ENCODE results near the gene TMEM184B. TPM values are rescaled to one million over a fixed set of nuclear protein-coding genes. Genes with fewer than 3 reads are reported as not detected.

TMEM184B gene
- total and polyA plus RNA-seq, 4 donors, result 7.5 to 12.6 (median 9.9) TPM

GRCh38 chr22:38184788-38185187 is 88.0 kb downstream of the TMEM184B start (continued):
- no peak for TF ChIP-seq CTCF (IDR thresholded peaks at IDR 0.05; ENCODE audit: low read depth, low read length, missing input control)
- TF ChIP-seq ZBTB33 (IDR thresholded peaks at IDR 0.05), result no peak

GRCh38 chr22:38181453-38182200 is 91.2 kb downstream of the TMEM184B start, which contains the start of gene PLA2G6:
PLA2G6 (minus strand) TSS chr22:38181830; CDS start chr22:38169426, 12,404 bp downstream.
- Histone ChIP-seq H3K27me3 (ENCODE audit: control insufficient read depth in 4 of 4, insufficient read depth in 4 of 4, low read length in 3 of 4) (no peaks in the 10 kb centered on the region), H3K9ac (ENCODE audit: low read depth in 1 of 2, low read length in 2 of 2) (peak within 1 kb of the TSS; percentile 76 to 95), H3K36me3 (ENCODE audit: control insufficient read depth in 4 of 4, insufficient read depth in 3 of 4, low read depth in 1 of 4, low read length in 3 of 4) (no peaks in the 10 kb centered on the region), H3K9me3 (ENCODE audit: control insufficient read depth in 4 of 4, low read length in 3 of 4) (no peaks in the 10 kb centered on the region), H3K4me3 (ENCODE audit: low read depth in 1 of 3, low read length in 3 of 3) (peak within 1 kb of the TSS; percentile 55 to 84 (median 55)), H3K27ac (ENCODE audit: low read depth in 1 of 2, low read length in 2 of 2) (peak within 1 kb of the TSS; percentile 87 to 98), H3K4me1 (ENCODE audit: control insufficient read depth in 4 of 4, insufficient read depth in 4 of 4, low read length in 3 of 4) (peaks cover 3 to 24% (median 17%) of the 10 kb centered on the region in 4 donors)
- 2% methylated on average over 48 of the region's 48 CpGs for WGBS
- TF ChIP-seq RAD21 (IDR thresholded peaks at IDR 0.05) (no peak), EGR1 (IDR thresholded peaks at IDR 0.05; ENCODE audit: low read depth in 2 of 2) (peak; percentile 64 to 89), GABPA (IDR thresholded peaks at IDR 0.05 in 1 of 2, conservative IDR thresholded peaks at IDR 0.05 in 1 of 2) (peak in 1 of 2 donors; percentile 40), YY1 (IDR thresholded peaks at IDR 0.05) (peak; percentile 100), SP1 (IDR thresholded peaks at IDR 0.05) (peak; percentile 79), HNF4G (IDR thresholded peaks at IDR 0.05) (no peak), NR2F2 (IDR thresholded peaks at IDR 0.05) (peak; percentile 37), FOXA2 (IDR thresholded peaks at IDR 0.05) (no peak), REST (IDR thresholded peaks at IDR 0.05) (peak; percentile 72), MAX (IDR thresholded peaks at IDR 0.05) (peak; percentile 26), RXRA (IDR thresholded peaks at IDR 0.05) (peak; percentile 78 to 82), ATF3 (IDR thresholded peaks at IDR 0.05) (no peak), ZBTB33 (IDR thresholded peaks at IDR 0.05) (peak; percentile 60), JUND (IDR thresholded peaks at IDR 0.05) (peak in 1 of 2 donors; percentile 39), HNF4A (conservative IDR thresholded peaks at IDR 0.05) (peak in 1 of 2 donors; percentile 22)
- DNase-seq (ENCODE audit: low spot score), result peak; percentile 98

All from liver (tissue), 9 donors.